HL-60 (cell line): Measurements from ENCODE around the gene DAAM1.

Source experiments
- DNase-seq, 2 experiments: peaks; one replicate each; pipeline ENCODE4 v3.0.0-alpha.2; 2010 to 2020; ENCODE audit warnings: low read depth in 1 of 2, low spot score in 1 of 2
- H3K27ac ChIP-seq: fragments of 250-450 bp; sonication (Bioruptor Pico); replicated peaks from 2 replicates; pipeline ENCODE4 v1.5.1; 2020; ENCODE audit warnings: mild to moderate bottlenecking, moderate library complexity
- H3K27me3 ChIP-seq: fragments of 250-450 bp; sonication (Bioruptor Pico); 2 replicates; pipeline ENCODE4 v1.5.1; 2021; ENCODE audit warnings: mild to moderate bottlenecking, moderate library complexity; ENCODE audit not compliant: insufficient read depth, poor library complexity, severe bottlenecking
- H3K4me3 ChIP-seq: replicated peaks from 2 replicates; pipeline ENCODE4 v1.5.1; 2011; ENCODE audit warnings: mild to moderate bottlenecking, control low read depth, low read length; ENCODE audit not compliant: insufficient read depth
- GABPA ChIP-seq: IDR thresholded peaks from 2 replicates; pipeline ENCODE4 v1.6.1; 2012; ENCODE audit warnings: low read depth
- POLR2AphosphoS5 ChIP-seq: IDR thresholded peaks from 2 replicates; pipeline ENCODE4 v1.6.1; 2012; ENCODE audit warnings: low read depth
- SPI1 ChIP-seq: IDR thresholded peaks from 2 replicates; pipeline ENCODE4 v1.6.1; 2012; ENCODE audit warnings: low read depth, mild to moderate bottlenecking, borderline replicate concordance
- TF ChIP-seq, protein P1 (sequence below): IDR thresholded peaks from 2 replicates; pipeline ENCODE4 v1.6.1; 2012; ENCODE audit warnings: low read depth; ENCODE audit not compliant: insufficient replicate concordance
- TF ChIP-seq, protein P2 (sequence below): IDR thresholded peaks from one replicate; pipeline ENCODE4 v1.5.1; 2011; ENCODE audit warnings: low read length, control low read depth, inconsistent platforms; ENCODE audit not compliant: insufficient read depth

Gene DAAM1

DNA sequence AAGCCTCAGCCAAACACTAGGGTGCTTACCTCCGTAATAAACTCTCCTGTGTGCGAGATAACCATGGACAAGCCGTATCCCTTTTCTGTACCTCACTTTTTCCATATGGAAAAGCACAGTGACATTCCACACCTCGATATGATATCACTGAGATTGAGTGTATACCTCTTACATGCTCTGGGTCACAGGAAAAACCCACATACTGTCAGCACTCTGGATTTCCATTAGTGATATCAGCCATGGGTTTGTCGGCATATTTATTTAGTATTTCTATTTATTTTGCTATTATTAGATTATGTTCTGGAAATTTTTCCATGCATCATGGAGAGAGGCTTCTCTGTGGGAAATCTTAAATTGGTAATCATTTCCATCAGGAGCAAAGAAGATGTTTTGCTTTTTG lies 28.0 kb upstream of the DAAM1 start:
- Histone ChIP-seq H3K27me3 (no peaks in the 10 kb centered on the region), H3K27ac (no peak overlapping the region), H3K4me3 (no peak overlapping the region)
- DNase-seq = no peak
- no peak for TF ChIP-seq GABPA

DNA sequence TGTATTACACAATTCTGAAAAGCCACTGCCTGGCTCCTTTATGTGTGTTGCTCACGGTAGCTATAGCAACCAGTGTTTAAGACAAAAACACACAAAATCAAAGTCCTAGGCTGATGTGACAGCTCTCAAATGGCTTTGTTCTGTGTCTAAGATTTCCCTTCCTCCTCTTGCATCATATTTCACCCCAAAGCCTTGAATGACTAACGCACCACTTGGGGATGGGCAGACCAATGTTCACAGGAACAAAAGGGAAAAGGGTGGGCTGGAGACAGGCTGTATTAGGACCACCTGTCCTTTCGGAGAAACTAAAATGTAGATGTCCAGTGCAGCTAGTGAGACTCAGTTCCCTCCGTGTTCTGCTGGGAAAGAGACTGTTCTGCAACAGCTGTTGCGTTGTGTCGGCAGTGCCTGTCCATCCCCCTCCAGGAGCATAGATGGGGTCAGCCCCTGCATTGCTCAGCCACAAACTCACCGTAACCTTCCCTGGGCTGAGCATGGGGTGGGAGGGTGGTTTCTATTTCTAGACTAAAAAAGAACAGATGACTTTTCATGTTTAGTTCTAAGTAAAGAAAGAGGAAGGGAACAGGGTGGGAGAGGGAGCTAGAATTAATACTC lies 26.8 kb upstream of the DAAM1 start:
- H3K4me3 ChIP-seq = no peak overlapping the region
- TF ChIP-seq SPI1 = no peak
- TF ChIP-seq GABPA = no peak
- DNase-seq = peak in 1 of 2 experiments; percentile 27
- H3K27me3 ChIP-seq = no peaks in the 10 kb centered on the region
- H3K27ac ChIP-seq = no peak overlapping the region

DNA sequence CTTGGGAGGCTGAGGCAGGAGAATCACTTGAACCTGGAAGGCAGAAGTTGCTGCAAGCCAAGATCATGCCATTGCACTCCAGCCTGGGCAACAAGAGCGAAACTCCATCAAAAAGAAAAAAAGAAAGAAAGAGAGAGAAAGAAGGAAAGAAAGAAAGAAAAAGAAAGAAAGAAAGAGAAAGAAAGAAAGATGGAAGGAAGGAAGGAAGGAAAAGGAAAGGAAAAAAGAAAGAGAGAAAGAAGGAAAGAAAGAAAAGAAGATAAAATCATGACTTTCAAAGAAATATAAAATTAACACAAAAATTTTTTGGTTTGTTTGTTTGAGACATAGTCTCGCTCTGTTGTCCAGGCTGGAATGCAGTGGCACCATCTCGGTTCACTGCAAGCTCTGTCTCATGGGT lies 22.2 kb upstream of the DAAM1 start:
- DNase-seq = no peak
- TF ChIP-seq, protein P1, sequence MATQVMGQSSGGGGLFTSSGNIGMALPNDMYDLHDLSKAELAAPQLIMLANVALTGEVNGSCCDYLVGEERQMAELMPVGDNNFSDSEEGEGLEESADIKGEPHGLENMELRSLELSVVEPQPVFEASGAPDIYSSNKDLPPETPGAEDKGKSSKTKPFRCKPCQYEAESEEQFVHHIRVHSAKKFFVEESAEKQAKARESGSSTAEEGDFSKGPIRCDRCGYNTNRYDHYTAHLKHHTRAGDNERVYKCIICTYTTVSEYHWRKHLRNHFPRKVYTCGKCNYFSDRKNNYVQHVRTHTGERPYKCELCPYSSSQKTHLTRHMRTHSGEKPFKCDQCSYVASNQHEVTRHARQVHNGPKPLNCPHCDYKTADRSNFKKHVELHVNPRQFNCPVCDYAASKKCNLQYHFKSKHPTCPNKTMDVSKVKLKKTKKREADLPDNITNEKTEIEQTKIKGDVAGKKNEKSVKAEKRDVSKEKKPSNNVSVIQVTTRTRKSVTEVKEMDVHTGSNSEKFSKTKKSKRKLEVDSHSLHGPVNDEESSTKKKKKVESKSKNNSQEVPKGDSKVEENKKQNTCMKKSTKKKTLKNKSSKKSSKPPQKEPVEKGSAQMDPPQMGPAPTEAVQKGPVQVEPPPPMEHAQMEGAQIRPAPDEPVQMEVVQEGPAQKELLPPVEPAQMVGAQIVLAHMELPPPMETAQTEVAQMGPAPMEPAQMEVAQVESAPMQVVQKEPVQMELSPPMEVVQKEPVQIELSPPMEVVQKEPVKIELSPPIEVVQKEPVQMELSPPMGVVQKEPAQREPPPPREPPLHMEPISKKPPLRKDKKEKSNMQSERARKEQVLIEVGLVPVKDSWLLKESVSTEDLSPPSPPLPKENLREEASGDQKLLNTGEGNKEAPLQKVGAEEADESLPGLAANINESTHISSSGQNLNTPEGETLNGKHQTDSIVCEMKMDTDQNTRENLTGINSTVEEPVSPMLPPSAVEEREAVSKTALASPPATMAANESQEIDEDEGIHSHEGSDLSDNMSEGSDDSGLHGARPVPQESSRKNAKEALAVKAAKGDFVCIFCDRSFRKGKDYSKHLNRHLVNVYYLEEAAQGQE = no peak
- TF ChIP-seq, protein P2, sequence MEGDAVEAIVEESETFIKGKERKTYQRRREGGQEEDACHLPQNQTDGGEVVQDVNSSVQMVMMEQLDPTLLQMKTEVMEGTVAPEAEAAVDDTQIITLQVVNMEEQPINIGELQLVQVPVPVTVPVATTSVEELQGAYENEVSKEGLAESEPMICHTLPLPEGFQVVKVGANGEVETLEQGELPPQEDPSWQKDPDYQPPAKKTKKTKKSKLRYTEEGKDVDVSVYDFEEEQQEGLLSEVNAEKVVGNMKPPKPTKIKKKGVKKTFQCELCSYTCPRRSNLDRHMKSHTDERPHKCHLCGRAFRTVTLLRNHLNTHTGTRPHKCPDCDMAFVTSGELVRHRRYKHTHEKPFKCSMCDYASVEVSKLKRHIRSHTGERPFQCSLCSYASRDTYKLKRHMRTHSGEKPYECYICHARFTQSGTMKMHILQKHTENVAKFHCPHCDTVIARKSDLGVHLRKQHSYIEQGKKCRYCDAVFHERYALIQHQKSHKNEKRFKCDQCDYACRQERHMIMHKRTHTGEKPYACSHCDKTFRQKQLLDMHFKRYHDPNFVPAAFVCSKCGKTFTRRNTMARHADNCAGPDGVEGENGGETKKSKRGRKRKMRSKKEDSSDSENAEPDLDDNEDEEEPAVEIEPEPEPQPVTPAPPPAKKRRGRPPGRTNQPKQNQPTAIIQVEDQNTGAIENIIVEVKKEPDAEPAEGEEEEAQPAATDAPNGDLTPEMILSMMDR = no peak
- TF ChIP-seq SPI1 (no peak), POLR2AphosphoS5 (no peak), GABPA (no peak)
- H3K4me3 ChIP-seq = no peak overlapping the region
- H3K27me3 ChIP-seq = no peaks in the 10 kb centered on the region
- H3K27ac ChIP-seq = no peak overlapping the region

DNA sequence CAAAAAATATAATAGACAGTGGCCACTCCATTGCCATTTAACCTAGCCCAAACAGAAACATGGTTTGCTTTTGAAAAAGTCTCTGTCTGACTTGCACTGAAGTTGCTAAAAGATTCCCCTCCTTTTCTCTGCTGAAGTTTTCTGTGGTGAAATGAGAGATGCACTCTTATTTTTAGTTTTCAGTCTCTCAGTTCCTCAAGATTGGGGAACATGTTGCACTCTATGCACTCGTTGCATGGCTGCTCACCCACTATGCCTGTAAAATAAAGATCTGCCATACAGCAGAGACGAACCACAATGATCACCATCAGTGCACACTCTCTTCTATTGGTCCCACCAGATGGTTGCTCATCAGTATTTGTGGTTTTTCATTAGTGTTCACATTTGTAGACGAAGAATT lies 13.1 kb upstream of the DAAM1 start:
- H3K27ac ChIP-seq = no peak overlapping the region
- TF ChIP-seq, protein P2 = no peak
- TF ChIP-seq, protein P1 = no peak
- TF ChIP-seq GABPA (no peak), SPI1 (no peak), POLR2AphosphoS5 (no peak)
- DNase-seq = no peak
- H3K4me3 ChIP-seq = no peak overlapping the region
- H3K27me3 ChIP-seq = no peaks in the 10 kb centered on the region

DNA sequence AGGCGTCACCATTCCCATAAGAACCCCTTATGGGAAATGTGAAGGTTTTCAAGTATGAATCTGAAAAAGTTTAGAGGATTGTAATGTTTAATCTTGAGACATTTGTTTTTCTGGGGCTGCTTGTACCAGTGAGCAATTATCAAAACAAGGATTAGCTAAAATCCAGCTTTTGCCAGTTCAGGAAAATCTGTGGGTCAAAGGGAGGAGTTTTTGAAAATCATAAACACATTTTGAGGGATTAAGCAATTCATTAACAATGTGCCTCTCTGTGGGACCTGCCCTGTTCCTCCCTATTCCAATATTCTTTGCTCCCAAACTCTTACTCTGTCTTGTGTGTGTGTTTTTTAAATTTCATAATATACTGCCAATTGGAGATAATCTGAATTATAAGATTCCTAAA lies 11.7 kb upstream of the DAAM1 start:
- no peaks in the 10 kb centered on the region for H3K27me3 ChIP-seq
- H3K4me3 ChIP-seq = no peak overlapping the region
- DNase-seq = no peak
- no peak overlapping the region for H3K27ac ChIP-seq
- TF ChIP-seq GABPA (no peak), SPI1 (no peak), POLR2AphosphoS5 (no peak)
- TF ChIP-seq, protein P2 = no peak
- TF ChIP-seq, protein P1 = no peak
